ENCODE measurements around the gene NDUFAF2.

The NDUFAF2 gene

GRCh38 chr5:61098251-61098995 is 153.4 kb downstream of the NDUFAF2 start:
- no peak for DNase-seq (ENCODE audit: low read depth, low spot score)
- H3K27ac ChIP-seq, result no peak overlapping the region

GRCh38 chr5:61100437-61100836 is 155.4 kb downstream of the NDUFAF2 start:
- DNase-seq (ENCODE audit: low read depth, low spot score), result no peak

GRCh38 chr5:61114441-61114840 is 169.4 kb downstream of the NDUFAF2 start:
- no peak for DNase-seq (ENCODE audit: low read depth, low spot score)
- no peak overlapping the region for H3K27ac ChIP-seq

More at GRCh38 chr5:61100437-61100836, 155.4 kb downstream of the NDUFAF2 start:
- no peak overlapping the region for H3K27ac ChIP-seq

GRCh38 chr5:61115968-61116367 is 171.0 kb downstream of the NDUFAF2 start:
- no peak for DNase-seq (ENCODE audit: low read depth, low spot score)
- no peak overlapping the region for H3K27ac ChIP-seq

GRCh38 chr5:61119066-61119465 is 174.1 kb downstream of the NDUFAF2 start:
- no peak for DNase-seq (ENCODE audit: low read depth, low spot score)
- H3K27ac ChIP-seq, result no peak overlapping the region

- H3K27ac ChIP-seq, result no peak overlapping the region
- no peak for DNase-seq (ENCODE audit: low read depth, low spot score)
Measured at GRCh38 chr5:61120534-61120933, 175.5 kb downstream of the NDUFAF2 start.

- no peak overlapping the region for H3K27ac ChIP-seq
- DNase-seq (ENCODE audit: low read depth, low spot score), result no peak
Measured at GRCh38 chr5:61123145-61123544, 178.1 kb downstream of the NDUFAF2 start.

GRCh38 chr5:61130289-61130688 is 185.3 kb downstream of the NDUFAF2 start:
- DNase-seq (ENCODE audit: low read depth, low spot score), result no peak
- no peak overlapping the region for H3K27ac ChIP-seq

- H3K27ac ChIP-seq, result peak overlapping the region; percentile 31
- DNase-seq (ENCODE audit: low read depth, low spot score), result no peak
Measured at GRCh38 chr5:61132559-61132958, 187.6 kb downstream of the NDUFAF2 start.

GRCh38 chr5:61137835-61138234 is 192.8 kb downstream of the NDUFAF2 start:
- no peak for DNase-seq (ENCODE audit: low read depth, low spot score)
- no peak overlapping the region for H3K27ac ChIP-seq

GRCh38 chr5:61139094-61139873 is 194.3 kb downstream of the NDUFAF2 start:
- H3K27ac ChIP-seq, result no peak overlapping the region
- no peak for DNase-seq (ENCODE audit: low read depth, low spot score)

GRCh38 chr5:61139931-61140330 is 194.9 kb downstream of the NDUFAF2 start:
- no peak for DNase-seq (ENCODE audit: low read depth, low spot score)
- H3K27ac ChIP-seq, result no peak overlapping the region

- no peak for DNase-seq (ENCODE audit: low read depth, low spot score)
- no peak overlapping the region for H3K27ac ChIP-seq
Measured at GRCh38 chr5:61141801-61142200, 196.8 kb downstream of the NDUFAF2 start.

- no peak overlapping the region for H3K27ac ChIP-seq
- DNase-seq (ENCODE audit: low read depth, low spot score), result no peak
Measured at GRCh38 chr5:61142391-61142790, 197.4 kb downstream of the NDUFAF2 start.

GRCh38 chr5:61142811-61143210 is 197.8 kb downstream of the NDUFAF2 start:
- H3K27ac ChIP-seq, result no peak overlapping the region
- DNase-seq (ENCODE audit: low read depth, low spot score), result no peak

- DNase-seq (ENCODE audit: low read depth, low spot score), result no peak
- no peak overlapping the region for H3K27ac ChIP-seq
Measured at GRCh38 chr5:61148515-61148914, 203.5 kb downstream of the NDUFAF2 start.

- H3K27ac ChIP-seq, result no peak overlapping the region
- DNase-seq (ENCODE audit: low read depth, low spot score), result no peak
Measured at GRCh38 chr5:61151893-61152292, 206.9 kb downstream of the NDUFAF2 start.

- DNase-seq (ENCODE audit: low read depth, low spot score), result no peak
- H3K27ac ChIP-seq, result no peak overlapping the region
Measured at GRCh38 chr5:61159070-61159469, 214.1 kb downstream of the NDUFAF2 start.

GRCh38 chr5:61159836-61160235 is 214.8 kb downstream of the NDUFAF2 start:
- DNase-seq (ENCODE audit: low read depth, low spot score), result no peak
- no peak overlapping the region for H3K27ac ChIP-seq

GRCh38 chr5:61160497-61160896 is 215.5 kb downstream of the NDUFAF2 start:
- DNase-seq (ENCODE audit: low read depth, low spot score), result no peak
- H3K27ac ChIP-seq, result no peak overlapping the region

- H3K27ac ChIP-seq, result peak within 1 kb of the TSS; percentile 93
- DNase-seq (ENCODE audit: low read depth, low spot score), result peak; percentile 39
Measured at GRCh38 chr5:61162010-61162831, 217.2 kb downstream of the NDUFAF2 start, which contains the start of gene SMIM15. Gene SMIM15, minus strand, starts transcription at chr5:61162468. Its CDS starts 2,297 bp downstream, at chr5:61160171.
